SK-N-SH (cell line): Measurements from ENCODE around the gene EYA2. TPM values are rescaled to one million over a fixed set of nuclear protein-coding genes. Genes with fewer than 3 reads are reported as not detected.

Experiments used
- CTCF ChIA-PET: fragments of 300-600, 350-600 bp; formaldehyde crosslinking; extraction: SDS; loops from one replicate; lab custom pipeline; 2021; lab: Yijun Ruan, JAX
- POLR2A ChIA-PET: fragments of 350-600 bp; sonication (Branson Sonifier 250); formaldehyde crosslinking; extraction: SDS; loops from one replicate; lab custom pipeline; 2020; ENCODE audit warnings: antibody characterized with exemption, inconsistent platforms; lab: Yijun Ruan, JAX
- DNase-seq: peaks from one replicate; pipeline ENCODE4 v3.0.0; 2012
- H2AFZ ChIP-seq: fragments of 200-600 bp; sonication (generic); 2 replicates; pipeline ENCODE4 v1.8.1; 2016; ENCODE audit warnings: antibody characterized with exemption, mild to moderate bottlenecking, low read depth
- H3F3A ChIP-seq: fragments of 200-600 bp; sonication (generic); replicated peaks from 2 replicates; pipeline ENCODE3; 2016; ENCODE audit warnings: antibody characterized with exemption, mild to moderate bottlenecking; ENCODE audit not compliant: insufficient read depth
- H3K27ac ChIP-seq, 2 experiments: fragments of 200-500 bp in 1 of 2; fragments of 200-600 bp in 1 of 2; sonication (Bioruptor generic) in 1 of 2; sonication (generic), shearing (Covaris generic) in 1 of 2; 2 replicates each; pipeline versions ENCODE4 v1.5.1 to v1.6.1; 2014 to 2016; ENCODE audit warnings: low read depth in 2 of 2, inconsistent platforms in 1 of 2, low read length in 1 of 2, mild to moderate bottlenecking in 1 of 2, mixed read lengths in 1 of 2
- H3K27me3 ChIP-seq: fragments of 200-600 bp; sonication (generic), shearing (Covaris generic); 2 replicates; pipeline ENCODE4 v1.6.1; 2016; ENCODE audit warnings: mixed run types; ENCODE audit not compliant: insufficient read depth
- H3K36me3 ChIP-seq, 2 experiments: fragments of 200-500 bp in 1 of 2; fragments of 200-600 bp in 1 of 2; sonication (Bioruptor generic) in 1 of 2; sonication (generic) in 1 of 2; replicated peaks in 1 of 2; 2 replicates each; pipeline versions ENCODE3 to v1.5.1; 2014 to 2016; ENCODE audit warnings: low read length in 1 of 2, mild to moderate bottlenecking in 1 of 2; ENCODE audit not compliant: insufficient read depth in 2 of 2, control insufficient read depth in 1 of 2
- H3K4me1 ChIP-seq, 2 experiments: fragments of 200-500 bp in 1 of 2; fragments of 200-600 bp in 1 of 2; sonication (Bioruptor generic) in 1 of 2; sonication (generic), shearing (Covaris generic) in 1 of 2; 2 replicates each; pipeline versions ENCODE4 v1.5.1 to v1.6.1; 2014 to 2016; ENCODE audit warnings: low read depth in 1 of 2, low read length in 1 of 2, mixed run types in 1 of 2; ENCODE audit not compliant: insufficient read depth in 2 of 2, control insufficient read depth in 1 of 2
- H3K4me2 ChIP-seq: fragments of 200-600 bp; sonication (generic), shearing (Covaris generic); 2 replicates; pipeline ENCODE4 v1.6.1; 2017; ENCODE audit warnings: mixed run types
- H3K4me3 ChIP-seq, 2 experiments: fragments of 200-500 bp in 1 of 2; fragments of 200-600 bp in 1 of 2; sonication (Bioruptor generic) in 1 of 2; sonication (generic), shearing (Covaris generic) in 1 of 2; 2 replicates each; pipeline versions ENCODE4 v1.5.1 to v1.8.1; 2014 to 2016; ENCODE audit warnings: low read depth in 2 of 2, inconsistent platforms in 1 of 2, low read length in 1 of 2, mild to moderate bottlenecking in 1 of 2, mixed read lengths in 1 of 2, moderate library complexity in 1 of 2
- H3K79me2 ChIP-seq: fragments of 200-600 bp; sonication (generic); 2 replicates; pipeline ENCODE4 v1.8.1; 2017; ENCODE audit warnings: mild to moderate bottlenecking; ENCODE audit not compliant: insufficient read depth
- H3K9ac ChIP-seq: fragments of 200-600 bp; sonication (generic); 2 replicates; pipeline ENCODE4 v1.6.1; 2017; ENCODE audit warnings: mixed run types
- H3K9me2 ChIP-seq: fragments of 200-600 bp; sonication (generic); 2 replicates; pipeline ENCODE4 v1.6.1; 2017; ENCODE audit warnings: mixed run types
- H3K9me3 ChIP-seq: fragments of 200-600 bp; sonication (generic); 2 replicates; pipeline ENCODE4 v1.6.1; 2017; ENCODE audit warnings: mixed run types, mild to moderate bottlenecking, moderate library complexity
- H4K20me1 ChIP-seq: fragments of 200-600 bp; sonication (generic); 2 replicates; pipeline ENCODE4 v1.6.1; 2017; ENCODE audit warnings: mild to moderate bottlenecking, mixed run types; ENCODE audit not compliant: insufficient read depth
- CTCF ChIP-seq: fragments of 200-600 bp; sonication (generic); IDR thresholded peaks from 2 replicates; pipeline ENCODE4 v1.6.1; 2017; ENCODE audit warnings: antibody characterized with exemption, mild to moderate bottlenecking, moderate library complexity
- EP300 ChIP-seq, 2 experiments: IDR thresholded peaks; 2 replicates each; pipeline versions ENCODE4 v1.4.0 to v1.6.1; 2012; ENCODE audit warnings: borderline replicate concordance in 1 of 2, low read depth in 1 of 2, low read length in 1 of 2
- FOSL2 ChIP-seq: IDR thresholded peaks from 2 replicates; pipeline ENCODE4 v1.4.0; 2012; ENCODE audit warnings: low read depth, mild to moderate bottlenecking, moderate library complexity, borderline replicate concordance
- FOXM1 ChIP-seq: IDR thresholded peaks from 2 replicates; pipeline ENCODE4 v1.4.0; 2012; ENCODE audit warnings: low read depth, mild to moderate bottlenecking
- GABPA ChIP-seq: IDR thresholded peaks from 2 replicates; pipeline ENCODE4 v1.4.0; 2012; ENCODE audit warnings: low read depth, mild to moderate bottlenecking
- MAX ChIP-seq: IDR thresholded peaks from 2 replicates; pipeline ENCODE4 v1.4.0; 2012; ENCODE audit warnings: low read depth
- MXI1 ChIP-seq: IDR thresholded peaks from 2 replicates; pipeline ENCODE4 v1.6.1; 2012; ENCODE audit warnings: mild to moderate bottlenecking, low read depth, low read length, improper control_type of control experiment
- NFIC ChIP-seq: IDR thresholded peaks from 2 replicates; pipeline ENCODE4 v1.4.0; 2012; ENCODE audit warnings: borderline replicate concordance
- RXRA ChIP-seq: IDR thresholded peaks from 2 replicates; pipeline ENCODE4 v1.4.0; 2012; ENCODE audit warnings: low read depth, mild to moderate bottlenecking, borderline replicate concordance
- SIN3A ChIP-seq: IDR thresholded peaks from 2 replicates; pipeline ENCODE4 v1.6.1; 2012; ENCODE audit warnings: low read depth, mild to moderate bottlenecking, low read length, moderate library complexity, borderline replicate concordance
- TCF12 ChIP-seq: IDR thresholded peaks from 2 replicates; pipeline ENCODE4 v1.4.0; 2012
- TEAD4 ChIP-seq: IDR thresholded peaks from 2 replicates; pipeline ENCODE4 v1.4.0; 2012; ENCODE audit warnings: mild to moderate bottlenecking, borderline replicate concordance; ENCODE audit not compliant: insufficient read depth
- YY1 ChIP-seq: IDR thresholded peaks from 2 replicates; pipeline ENCODE4 v1.4.0; 2012; ENCODE audit warnings: low read depth, mild to moderate bottlenecking
- WGBS: methylation state at CpG from one replicate; pipeline ENCODE4 v1.1.6; 2017; ENCODE audit warnings: low lambda C conversion rate; 5-methylcytosine and 5-hydroxymethylcytosine counted together
- polyA plus RNA-seq, 3 experiments: library from polyadenylated mRNA; depleted of rRNA; stranded (reverse); fragments of >200 nt; gene quantifications; 2 replicates each; pipeline ENCODE4 v1.2.3, GENCODE V29; 2012
- TF ChIP-seq, protein P1 (sequence below): IDR thresholded peaks from 2 replicates; pipeline ENCODE4 v1.4.0; 2012; ENCODE audit warnings: low read depth, borderline replicate concordance
- TF ChIP-seq, protein P2 (sequence below): IDR thresholded peaks from 2 replicates; pipeline ENCODE4; 2012
- TF ChIP-seq, protein P3 (sequence below): IDR thresholded peaks from 2 replicates; pipeline ENCODE4 v1.6.1; 2012; ENCODE audit warnings: mild to moderate bottlenecking, low read depth, low read length, moderate library complexity

The EYA2 gene
- polyA plus RNA-seq, 1 of the 3 experiments (the other 2 are of a cell fraction), result 0.05 TPM

GRCh38 chr20:46894971-46895905, 595 bp downstream of the EYA2 start:
- no peak for TF ChIP-seq MAX
- TF ChIP-seq CTCF, result no peak
- TF ChIP-seq NFIC, result no peak
- no peak for TF ChIP-seq SIN3A
- TF ChIP-seq, protein P1, sequence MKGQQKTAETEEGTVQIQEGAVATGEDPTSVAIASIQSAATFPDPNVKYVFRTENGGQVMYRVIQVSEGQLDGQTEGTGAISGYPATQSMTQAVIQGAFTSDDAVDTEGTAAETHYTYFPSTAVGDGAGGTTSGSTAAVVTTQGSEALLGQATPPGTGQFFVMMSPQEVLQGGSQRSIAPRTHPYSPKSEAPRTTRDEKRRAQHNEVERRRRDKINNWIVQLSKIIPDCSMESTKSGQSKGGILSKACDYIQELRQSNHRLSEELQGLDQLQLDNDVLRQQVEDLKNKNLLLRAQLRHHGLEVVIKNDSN, result no peak
- TF ChIP-seq TCF12, result no peak
- TF ChIP-seq YY1, result no peak
- no peak for TF ChIP-seq MXI1
- TF ChIP-seq FOXM1, result no peak
- no peaks in the 10 kb centered on the region for H3K9me3 ChIP-seq
- no peak overlapping the region for H3K27ac ChIP-seq
- no peak for DNase-seq
- H3K9ac ChIP-seq, result no peak overlapping the region
- no peaks in the 10 kb centered on the region for H3K79me2 ChIP-seq
- H3K9me2 ChIP-seq, result no peaks in the 10 kb centered on the region
- WGBS, result 27% methylated on average over 41 of the region's 65 CpGs
- H3F3A ChIP-seq, result no peaks in the 10 kb centered on the region
- no peak overlapping the region for H2AFZ ChIP-seq
- no peaks in the 10 kb centered on the region for H4K20me1 ChIP-seq
- H3K4me2 ChIP-seq, result peak overlapping the region; percentile 37; the same call in 1 of the 2 replicates
- no peaks in the 10 kb centered on the region; a peak in 1 of 4 replicates for H3K4me1 ChIP-seq
- CTCF ChIA-PET, result interaction anchor here (1.0 kb wide), 1 partner anchor 9 kb away, joined by 3 read pairs; no protein-coding TSS in a partner anchor
- no peaks in the 10 kb centered on the region for H3K36me3 ChIP-seq
- H3K27me3 ChIP-seq, result peaks cover 35% of the 10 kb centered on the region; the same call in 1 of the 2 replicates
- peak overlapping the region in 1 of 2 experiments; percentile 17; a peak in 2 of 4 replicates for H3K4me3 ChIP-seq
- POLR2A ChIA-PET, result no interaction called here

GRCh38 chr20:46895906-46896242, 1.2 kb downstream of the EYA2 start:
- WGBS, result 47% methylated on average over 12 of the region's 12 CpGs
- no peak overlapping the region for H3K9ac ChIP-seq
- H3F3A ChIP-seq, result no peaks in the 10 kb centered on the region
- no peak overlapping the region for H3K4me3 ChIP-seq
- H3K9me2 ChIP-seq, result no peaks in the 10 kb centered on the region
- ChIA-PET CTCF (interaction anchor here (1.0 kb wide), 1 partner anchor 10 kb away, joined by 3 read pairs; no protein-coding TSS in a partner anchor), POLR2A (no interaction called here)
- H3K9me3 ChIP-seq, result no peaks in the 10 kb centered on the region
- H3K27me3 ChIP-seq, result peaks cover 35% of the 10 kb centered on the region; the same call in 1 of the 2 replicates
- no peak overlapping the region for H3K27ac ChIP-seq
- H3K4me2 ChIP-seq, result no peak overlapping the region
- no peaks in the 10 kb centered on the region; a peak in 1 of 4 replicates for H3K4me1 ChIP-seq
- H3K79me2 ChIP-seq, result no peaks in the 10 kb centered on the region
- H2AFZ ChIP-seq, result no peak overlapping the region
- no peaks in the 10 kb centered on the region for H4K20me1 ChIP-seq
- DNase-seq, result no peak
- no peaks in the 10 kb centered on the region for H3K36me3 ChIP-seq
- TF ChIP-seq EP300 (IDR thresholded peaks at IDR 0.05; ENCODE audit: borderline replicate concordance in 1 of 2, low read depth in 1 of 2, low read length in 1 of 2) (no peak), MXI1 (no peak), RXRA (no peak), NFIC (no peak), GABPA (no peak), FOSL2 (no peak), SIN3A (no peak), TEAD4 (no peak), TCF12 (no peak), FOXM1 (no peak)
- TF ChIP-seq, protein P2, sequence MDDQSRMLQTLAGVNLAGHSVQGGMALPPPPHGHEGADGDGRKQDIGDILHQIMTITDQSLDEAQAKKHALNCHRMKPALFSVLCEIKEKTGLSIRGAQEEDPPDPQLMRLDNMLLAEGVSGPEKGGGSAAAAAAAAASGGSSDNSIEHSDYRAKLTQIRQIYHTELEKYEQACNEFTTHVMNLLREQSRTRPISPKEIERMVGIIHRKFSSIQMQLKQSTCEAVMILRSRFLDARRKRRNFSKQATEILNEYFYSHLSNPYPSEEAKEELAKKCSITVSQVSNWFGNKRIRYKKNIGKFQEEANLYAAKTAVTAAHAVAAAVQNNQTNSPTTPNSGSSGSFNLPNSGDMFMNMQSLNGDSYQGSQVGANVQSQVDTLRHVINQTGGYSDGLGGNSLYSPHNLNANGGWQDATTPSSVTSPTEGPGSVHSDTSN, result no peak
- TF ChIP-seq, protein P3, sequence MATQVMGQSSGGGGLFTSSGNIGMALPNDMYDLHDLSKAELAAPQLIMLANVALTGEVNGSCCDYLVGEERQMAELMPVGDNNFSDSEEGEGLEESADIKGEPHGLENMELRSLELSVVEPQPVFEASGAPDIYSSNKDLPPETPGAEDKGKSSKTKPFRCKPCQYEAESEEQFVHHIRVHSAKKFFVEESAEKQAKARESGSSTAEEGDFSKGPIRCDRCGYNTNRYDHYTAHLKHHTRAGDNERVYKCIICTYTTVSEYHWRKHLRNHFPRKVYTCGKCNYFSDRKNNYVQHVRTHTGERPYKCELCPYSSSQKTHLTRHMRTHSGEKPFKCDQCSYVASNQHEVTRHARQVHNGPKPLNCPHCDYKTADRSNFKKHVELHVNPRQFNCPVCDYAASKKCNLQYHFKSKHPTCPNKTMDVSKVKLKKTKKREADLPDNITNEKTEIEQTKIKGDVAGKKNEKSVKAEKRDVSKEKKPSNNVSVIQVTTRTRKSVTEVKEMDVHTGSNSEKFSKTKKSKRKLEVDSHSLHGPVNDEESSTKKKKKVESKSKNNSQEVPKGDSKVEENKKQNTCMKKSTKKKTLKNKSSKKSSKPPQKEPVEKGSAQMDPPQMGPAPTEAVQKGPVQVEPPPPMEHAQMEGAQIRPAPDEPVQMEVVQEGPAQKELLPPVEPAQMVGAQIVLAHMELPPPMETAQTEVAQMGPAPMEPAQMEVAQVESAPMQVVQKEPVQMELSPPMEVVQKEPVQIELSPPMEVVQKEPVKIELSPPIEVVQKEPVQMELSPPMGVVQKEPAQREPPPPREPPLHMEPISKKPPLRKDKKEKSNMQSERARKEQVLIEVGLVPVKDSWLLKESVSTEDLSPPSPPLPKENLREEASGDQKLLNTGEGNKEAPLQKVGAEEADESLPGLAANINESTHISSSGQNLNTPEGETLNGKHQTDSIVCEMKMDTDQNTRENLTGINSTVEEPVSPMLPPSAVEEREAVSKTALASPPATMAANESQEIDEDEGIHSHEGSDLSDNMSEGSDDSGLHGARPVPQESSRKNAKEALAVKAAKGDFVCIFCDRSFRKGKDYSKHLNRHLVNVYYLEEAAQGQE, result no peak
